Activated CD4-positive, alpha-beta T cell treated with anti-CD3 and anti-CD28 coated beads, Interleukin-2, amount 50 U/mL, for 48 hours (primary cell): ENCODE data around the gene MAN1C1.

Experiments
- DNase-seq, 2 experiments: peaks; one replicate each; pipeline ENCODE4 v3.0.0-alpha.2; 2020

Gene MAN1C1

DNA sequence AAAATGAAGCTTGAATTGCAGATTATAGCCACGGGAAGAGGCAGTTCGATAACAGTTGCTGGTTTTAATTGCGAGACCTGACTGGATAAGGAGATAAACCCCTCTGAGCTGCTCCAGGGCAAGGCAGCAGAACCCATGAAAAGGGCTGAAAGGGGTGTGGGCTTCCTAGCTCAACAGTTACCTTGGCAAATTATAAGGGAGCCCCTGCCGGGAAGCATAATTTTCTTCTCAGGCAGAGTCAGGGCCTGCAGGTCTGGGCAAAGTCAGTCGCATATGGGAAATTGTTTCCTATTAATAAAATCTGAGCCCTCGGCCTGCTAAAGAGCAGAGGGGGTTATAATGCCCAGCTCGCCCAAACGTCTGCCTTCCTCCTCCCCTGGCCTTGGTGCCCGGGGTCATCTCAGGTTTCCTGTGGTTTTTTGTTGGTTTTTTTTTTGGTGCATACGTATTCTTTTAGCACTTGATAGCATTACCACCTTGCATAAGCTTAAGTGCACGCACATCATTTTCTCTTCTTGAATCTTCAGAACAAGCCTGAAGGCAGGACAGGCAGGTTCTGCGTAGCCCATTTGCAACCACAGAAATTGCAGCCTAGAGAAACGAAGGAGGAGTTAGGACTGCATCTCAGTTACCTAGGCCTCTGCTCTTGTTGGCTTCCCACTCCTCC, 149.5 kb downstream of the MAN1C1 start:
- DNase-seq = no peak

GRCh38 chr1:25766721-25767436, 150.3 kb downstream of the MAN1C1 start:
- no peak for DNase-seq

GRCh38 chr1:25767437-25767770, 150.8 kb downstream of the MAN1C1 start:
- no peak for DNase-seq

DNA sequence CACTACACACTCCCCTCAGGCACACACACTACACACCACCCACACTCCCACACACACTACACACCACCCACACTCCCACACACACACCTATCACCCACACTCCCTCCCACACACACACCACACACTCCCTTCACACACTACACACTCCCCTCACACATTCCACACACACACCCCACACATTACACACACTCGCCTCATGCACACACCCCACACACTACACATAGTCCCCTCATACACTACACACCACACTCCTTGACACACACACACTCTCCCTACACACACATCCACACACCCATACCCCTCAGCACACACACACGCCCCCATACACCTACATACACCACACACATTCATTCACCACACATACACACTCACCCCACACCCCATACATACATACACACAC, 152.4 kb downstream of the MAN1C1 start:
- DNase-seq = no peak

DNA sequence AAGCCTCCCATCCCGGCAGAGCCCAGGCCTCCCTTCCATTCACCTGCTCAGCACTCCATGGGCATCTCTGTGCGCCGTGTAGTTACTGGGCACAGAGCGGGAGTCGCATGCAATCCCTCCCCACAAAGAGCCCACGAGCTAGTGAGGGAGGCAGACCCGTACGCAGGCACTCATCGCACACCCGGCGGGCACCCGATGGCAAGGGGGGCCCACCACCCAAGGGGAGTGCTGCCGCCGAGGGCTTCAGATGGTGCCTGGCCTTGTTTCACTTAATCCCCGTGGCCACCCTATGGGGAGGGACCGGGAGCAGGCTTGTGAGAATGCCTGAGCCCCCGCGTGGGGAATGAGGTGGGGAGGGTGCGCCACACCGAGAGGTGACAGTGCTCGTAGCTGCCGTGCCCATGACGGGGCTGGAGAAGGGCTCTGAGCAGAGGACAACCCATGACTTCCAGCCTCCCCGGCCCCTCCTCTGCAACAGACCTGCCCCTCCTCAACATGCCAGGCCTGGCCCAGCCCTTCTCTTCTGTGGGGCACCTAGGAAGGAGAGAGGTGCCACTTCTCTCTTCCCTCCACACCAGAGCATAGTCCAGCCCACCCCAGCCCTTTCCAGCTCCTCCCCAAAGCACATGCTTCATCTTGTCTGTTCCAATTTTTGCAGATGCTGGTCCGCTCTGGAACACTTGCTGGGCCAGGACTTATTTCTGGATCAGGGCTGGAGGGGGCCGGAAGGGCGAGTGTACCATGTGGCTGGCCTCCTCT, 153.2 kb downstream of the MAN1C1 start:
- no peak for DNase-seq

DNA sequence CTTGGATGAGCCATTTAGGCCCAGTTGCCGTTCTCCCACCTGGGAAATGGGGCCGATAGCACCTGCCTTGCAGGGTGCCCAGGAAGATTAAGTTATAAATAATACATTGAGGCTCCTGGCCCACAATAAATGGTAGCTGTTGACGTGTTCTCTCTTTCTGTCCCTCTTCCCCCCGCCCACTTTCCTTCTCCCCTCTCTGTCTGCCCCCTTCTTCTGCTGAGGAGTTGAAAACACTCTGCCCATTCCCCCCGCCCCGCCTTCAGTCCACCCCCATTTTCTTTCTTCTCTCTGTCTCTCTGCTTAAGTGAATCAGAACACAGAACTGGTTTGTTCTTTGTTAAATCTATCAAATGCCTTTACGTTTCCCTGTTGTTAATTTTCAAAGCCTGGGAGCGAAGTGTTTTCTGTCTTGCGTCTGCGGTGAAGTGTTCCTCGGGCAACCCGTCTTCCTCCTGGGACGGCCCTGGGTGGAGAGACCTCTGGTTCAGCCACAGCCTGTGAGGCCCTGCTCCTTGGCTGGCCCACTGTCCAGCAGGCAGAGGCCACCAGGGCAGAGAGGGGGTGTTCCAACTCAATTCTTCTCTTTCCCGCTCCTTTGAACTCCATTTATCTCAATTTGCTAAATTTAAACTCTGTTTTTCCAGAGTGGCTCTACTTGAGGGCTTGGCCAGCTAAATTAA, 154.1 kb downstream of the MAN1C1 start:
- no peak for DNase-seq

DNA sequence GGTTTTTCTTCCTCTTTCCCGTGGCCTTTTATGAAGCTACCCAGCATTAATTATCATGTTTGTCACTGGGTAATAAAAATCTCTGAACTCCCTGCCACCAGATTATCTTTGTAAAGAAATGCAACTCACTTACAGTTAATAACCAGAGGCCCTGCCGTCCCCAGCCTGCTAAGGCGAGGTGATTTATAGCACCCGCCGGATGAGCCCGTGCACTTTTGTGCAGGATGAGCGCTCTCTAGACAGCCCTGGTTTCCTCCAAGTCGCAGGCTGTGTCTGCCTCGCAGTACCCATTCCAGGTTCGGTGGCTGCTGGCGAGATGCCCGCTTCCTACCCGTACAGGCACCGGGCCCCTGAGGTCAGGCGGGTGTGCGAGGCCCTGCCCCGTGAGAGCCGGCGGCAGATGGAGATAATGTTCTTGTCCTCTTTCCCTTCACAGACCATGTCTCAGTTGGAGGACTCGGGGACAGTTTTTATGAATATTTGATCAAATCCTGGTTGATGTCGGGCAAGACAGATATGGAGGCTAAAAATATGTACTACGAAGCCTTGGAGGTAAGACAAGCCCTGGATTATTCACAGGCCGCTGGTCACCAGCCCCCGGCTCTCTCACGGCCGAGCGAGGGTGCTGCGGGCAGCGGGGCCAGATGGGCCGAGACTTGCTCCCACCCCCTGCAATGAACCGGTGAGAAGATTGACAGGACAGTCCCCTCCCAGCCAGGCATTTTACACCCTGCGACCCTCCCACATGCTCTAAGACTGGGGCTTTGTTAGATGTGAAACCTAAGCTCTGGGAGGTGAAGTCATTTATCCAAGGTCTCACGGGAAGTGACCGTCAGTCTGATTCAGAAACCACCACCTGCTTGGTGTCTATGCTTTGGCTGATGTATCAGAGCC, 154.9 kb downstream of the MAN1C1 start:
- DNase-seq = peak; percentile 31 to 46

GRCh38 chr1:25772164-25772563, 155.6 kb downstream of the MAN1C1 start:
- no peak for DNase-seq

DNA sequence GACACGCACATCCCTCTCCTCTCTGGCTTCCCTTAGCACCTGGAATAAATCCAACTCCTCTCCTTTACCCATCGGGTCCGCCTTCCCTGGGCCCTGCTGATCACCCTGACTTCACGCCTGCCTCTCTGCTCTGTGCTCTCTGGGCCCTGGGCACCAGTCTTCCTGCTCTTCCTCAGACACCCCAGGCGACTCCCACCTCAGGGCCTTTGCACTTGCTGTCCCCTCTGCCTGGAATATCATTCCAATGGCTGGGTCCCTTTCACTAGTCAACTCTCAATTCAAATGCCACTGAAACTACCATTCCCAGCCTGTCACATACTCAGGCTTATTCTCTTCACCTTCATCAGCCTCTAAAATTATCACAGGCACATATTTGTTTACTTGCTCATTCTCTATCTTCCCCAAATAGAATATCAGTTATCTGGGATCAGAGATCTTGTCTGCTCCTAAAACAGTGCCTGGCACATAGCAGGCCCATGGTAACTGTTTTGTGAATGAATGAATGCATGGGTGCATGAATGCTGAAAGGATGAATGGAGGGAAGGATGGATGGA, 156.2 kb downstream of the MAN1C1 start:
- DNase-seq = no peak

- DNase-seq = no peak
Measured at GRCh38 chr1:25773441-25774125, 157.0 kb downstream of the MAN1C1 start.

GRCh38 chr1:25774206-25774803, 157.7 kb downstream of the MAN1C1 start:
- no peak for DNase-seq

DNA sequence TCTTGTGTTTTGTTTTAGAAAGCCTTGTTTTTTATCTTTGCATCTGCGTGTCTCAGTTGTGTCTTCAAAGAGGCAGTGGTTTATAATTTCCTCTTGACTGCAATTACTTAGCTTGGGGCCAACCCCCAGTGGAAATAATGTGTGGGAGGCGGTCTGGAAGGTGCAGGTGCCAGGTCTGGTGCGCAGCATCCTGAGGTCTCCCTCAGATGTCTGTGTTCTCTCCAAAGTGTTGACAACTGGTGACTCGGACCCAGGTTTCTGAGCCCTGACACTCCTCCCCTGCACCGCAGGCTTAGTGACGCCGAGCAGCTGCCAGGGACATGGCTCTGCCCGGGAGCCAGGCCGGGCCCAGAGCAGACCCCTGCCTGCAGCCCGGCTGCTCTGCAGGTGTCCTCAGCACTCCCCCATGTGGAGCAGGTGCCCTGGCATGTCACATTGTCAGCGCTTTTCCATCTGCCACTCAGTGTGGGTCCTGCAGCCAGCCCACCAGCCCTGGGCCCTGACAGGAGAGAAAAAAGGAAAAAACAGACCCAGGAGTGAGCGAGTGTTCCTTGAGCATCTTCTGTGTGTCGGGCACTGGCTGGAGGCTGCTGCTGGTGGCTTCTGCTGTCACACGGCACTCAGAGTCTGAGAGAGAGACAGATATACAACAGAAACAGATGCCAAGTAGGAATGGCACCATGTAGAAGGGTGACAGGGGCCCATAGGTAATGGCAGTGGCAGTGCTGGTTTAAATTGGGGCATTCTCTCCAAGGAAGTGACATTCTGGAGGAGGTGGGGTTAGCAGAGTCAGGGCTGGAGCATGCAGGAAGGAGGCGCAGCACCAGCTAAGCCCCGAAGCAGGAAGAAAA, 158.6 kb downstream of the MAN1C1 start:
- peak; percentile 79 to 86 for DNase-seq

DNA sequence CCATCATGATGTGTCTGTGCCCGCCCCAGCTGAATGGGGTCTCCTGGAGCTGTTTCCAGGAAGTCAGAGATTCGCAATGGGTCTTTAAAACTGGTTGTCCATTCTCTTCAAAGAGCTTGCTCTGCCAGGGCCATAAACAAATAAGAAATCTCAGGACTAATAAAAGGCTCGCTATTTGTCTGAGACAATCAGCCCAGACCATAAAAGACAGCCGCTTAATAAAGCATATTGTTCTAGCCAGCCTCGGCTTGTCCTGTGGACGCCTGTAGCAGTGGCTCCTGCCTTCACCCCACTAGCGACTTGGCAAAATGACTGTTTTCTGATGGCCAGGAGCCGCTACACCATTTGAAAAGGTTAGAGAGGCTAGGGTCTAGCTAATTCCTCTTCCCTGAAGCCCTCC, 162.8 kb downstream of the MAN1C1 start:
- no peak for DNase-seq

GRCh38 chr1:25779894-25780293, 163.3 kb downstream of the MAN1C1 start:
- DNase-seq = no peak

DNA sequence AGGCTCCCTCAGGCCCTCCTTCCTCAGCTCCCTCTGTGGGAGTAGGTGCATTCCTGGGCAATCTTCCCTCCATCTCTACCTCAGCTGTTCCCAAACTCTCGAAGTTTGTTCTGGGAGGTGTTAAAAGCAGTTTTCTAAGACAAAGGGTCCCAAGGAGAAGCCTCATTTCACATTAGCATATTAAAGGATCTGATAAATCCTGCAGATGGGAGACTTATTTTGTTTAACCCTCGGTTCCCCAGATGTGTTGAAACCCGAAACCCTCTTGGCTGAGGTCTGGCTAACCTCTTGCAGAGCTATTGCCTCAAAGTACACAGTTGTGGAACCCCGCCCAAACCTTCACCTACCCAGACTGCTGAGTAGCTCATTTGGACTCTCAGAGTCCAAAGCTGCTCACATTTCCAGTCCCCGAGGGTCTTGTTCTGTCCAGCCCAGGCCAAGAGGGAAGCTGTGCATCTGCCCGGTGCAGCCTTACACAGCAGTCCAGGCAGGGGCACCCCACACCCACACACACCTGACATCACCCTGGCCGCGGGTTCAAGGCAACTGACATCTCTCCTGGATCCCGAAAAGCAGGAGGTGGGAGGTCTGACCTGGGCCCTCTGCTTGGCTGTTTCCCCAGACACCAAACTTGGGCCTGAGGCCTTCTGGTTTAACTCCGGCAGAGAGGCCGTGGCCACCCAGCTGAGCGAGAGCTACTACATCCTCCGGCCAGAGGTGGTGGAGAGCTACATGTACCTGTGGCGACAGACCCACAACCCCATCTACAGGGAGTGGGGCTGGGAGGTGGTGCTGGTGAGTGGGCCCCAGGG, 163.9 kb downstream of the MAN1C1 start:
- DNase-seq = no peak

DNA sequence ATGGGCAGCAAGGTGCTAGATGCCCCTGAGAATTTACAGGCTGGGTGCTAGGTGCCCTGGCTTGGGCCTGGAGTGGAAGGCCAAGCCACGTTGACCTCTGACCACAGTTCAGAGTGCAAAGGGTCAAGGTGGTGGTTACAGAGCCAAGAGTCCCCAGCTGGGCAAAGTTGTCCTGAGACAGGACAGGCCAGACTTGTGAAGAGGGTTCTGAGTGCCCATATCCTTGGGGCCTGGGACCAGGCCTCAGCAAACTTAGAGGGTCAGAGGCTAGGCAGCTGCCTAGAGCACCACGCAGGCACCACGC, 164.5 kb downstream of the MAN1C1 start:
- no peak for DNase-seq

- no peak for DNase-seq
Measured at GRCh38 chr1:25782608-25783201, 166.1 kb downstream of the MAN1C1 start.

DNA sequence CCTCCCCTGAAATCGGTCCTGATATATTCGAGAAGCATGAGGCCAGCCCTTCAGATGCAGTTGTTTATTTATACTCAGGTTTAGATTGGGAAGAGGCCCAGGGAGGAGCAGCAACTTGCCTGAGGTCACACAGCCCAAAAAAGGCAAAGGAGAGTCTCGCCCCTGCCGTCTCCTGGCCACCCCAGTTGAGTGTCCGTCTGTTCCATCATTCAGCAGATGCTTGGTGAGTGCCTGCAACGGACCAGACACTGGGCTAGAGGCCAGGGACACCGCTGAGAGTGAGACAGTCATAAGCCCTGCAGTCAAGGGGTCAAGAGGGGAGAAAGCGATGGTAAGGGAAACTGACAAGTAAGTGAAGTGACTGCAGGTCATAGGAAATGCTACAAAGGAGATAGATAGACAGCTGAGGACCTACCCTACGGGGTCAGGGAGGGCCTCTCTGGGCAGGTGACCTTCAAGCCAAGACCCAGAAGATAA, 168.0 kb downstream of the MAN1C1 start:
- no peak for DNase-seq
